Kidney (tissue), 14 donors: ENCODE results near the gene ANAPC4. TPM values are rescaled to one million over a fixed set of nuclear protein-coding genes. Genes with fewer than 3 reads are reported as not detected.

Experiments used
- DNase-seq, 5 donors: peaks; one replicate each; pipeline ENCODE4 v3.0.0-alpha.2; 2013 to 2020
- FAIRE-seq: peaks from 2 replicates; lab custom pipeline; 2012; peaks lifted over from hg19 to GRCh38; lab: Jason Lieb, UNC
- H3K27ac ChIP-seq, 2 donors: one replicate each; pipeline ENCODE4 v1.7.0; 2013; ENCODE audit warnings: low read depth in 2 of 2, low read length in 2 of 2, inconsistent platforms in 1 of 2
- H3K27me3 ChIP-seq: one replicate; pipeline ENCODE4 v1.7.1; 2013; ENCODE audit warnings: low read length, inconsistent platforms; ENCODE audit not compliant: control insufficient read depth, insufficient read depth
- H3K36me3 ChIP-seq, 3 donors: one replicate each; pipeline versions ENCODE4 v1.7.0 to v1.7.1; 2013; ENCODE audit warnings: low read length in 3 of 3, control low read depth in 1 of 3, inconsistent platforms in 1 of 3; ENCODE audit not compliant: insufficient read depth in 3 of 3, control insufficient read depth in 2 of 3
- H3K4me1 ChIP-seq, 3 donors: one replicate each; pipeline versions ENCODE4 v1.7.0 to v1.7.1; 2013; ENCODE audit warnings: low read length in 3 of 3, inconsistent platforms in 1 of 3, low read depth in 1 of 3; ENCODE audit not compliant: control insufficient read depth in 2 of 3, insufficient read depth in 2 of 3
- H3K4me3 ChIP-seq, 3 donors: one replicate each; pipeline versions ENCODE4 v1.7.0 to v1.8.1; 2013; ENCODE audit warnings: low read length in 3 of 3, control low read depth in 1 of 3, inconsistent platforms in 1 of 3
- H3K9ac ChIP-seq, 3 donors: one replicate each; pipeline versions ENCODE4 v1.7.0 to v1.7.1; 2013; ENCODE audit warnings: low read length in 3 of 3, control low read depth in 1 of 3, inconsistent platforms in 1 of 3
- H3K9me3 ChIP-seq, 3 donors: one replicate each; pipeline versions ENCODE4 v1.7.0 to v1.7.1; 2013; ENCODE audit warnings: low read length in 3 of 3, control low read depth in 1 of 3, inconsistent platforms in 1 of 3; ENCODE audit not compliant: control insufficient read depth in 2 of 3, insufficient read depth in 1 of 3
- CTCF ChIP-seq: IDR thresholded peaks from 3 replicates; pipeline ENCODE4 v1.5.1; 2012; ENCODE audit warnings: mild to moderate bottlenecking, moderate library complexity, borderline replicate concordance; ENCODE audit not compliant: insufficient read depth; ENCODE audit errors: extremely low read depth
- intact Hi-C: fragments of 100-400 bp; cut with DNase I; formaldehyde crosslinking; loops from one replicate; pipeline ENCODE4 v1.11.1; 2022
- polyA plus RNA-seq: library from polyadenylated mRNA; stranded (reverse); fragments of 350-450 nt; fragmentation: Illumina TruSeq; extraction: RNeasy Lipid Tissue Mini Kit (QIAGEN cat#74804); gene quantifications from one replicate; pipeline ENCODE4 v1.2.3, GENCODE V29; 2014; ENCODE audit warnings: low read depth, low replicate concordance; ENCODE audit not compliant: insufficient read depth
- total RNA-seq: library from RNA; stranded (reverse); fragmentation: NEBNext Ultra II Directional; extraction: Animal tissue kit (Norgen Biotek cat#: 25700); gene quantifications from one replicate; pipeline ENCODE4 v1.2.1, GENCODE V29; 2021
- donor health status: control.
- donor health status: control.
- donor health status: control.
- donor health status: control.
- donor health status: control.
- donor health status: DM: yes; HTN: yes; CAD: no.
- donor health status: Normal renal cell carcinoma (clear cell type).

ANAPC4 gene
- total and polyA plus RNA-seq, 2 donors from 2014 or later: 16.6 to 28.4 TPM

- DNase-seq: no peak
- intact Hi-C loops: no loop called here
- Histone ChIP-seq H3K36me3 (peaks cover 0 to 3% (median 3%) of the 10 kb centered on the region in 3 donors), H3K27me3 (no peaks in the 10 kb centered on the region), H3K27ac (no peak overlapping the region), H3K9me3 (peaks cover 0 to 2% (median 0%) of the 10 kb centered on the region in 3 donors), H3K4me3 (peak overlapping the region in 2 of 3 donors; percentile 80 to 91), H3K4me1 (peaks cover 0 to 15% (median 10%) of the 10 kb centered on the region in 3 donors), H3K9ac (no peak overlapping the region)
- no peak for TF ChIP-seq CTCF
- no peak for FAIRE-seq
Measured at GRCh38 chr4:25378437-25378743, 1.3 kb downstream of the ANAPC4 start.

GRCh38 chr4:25379591-25379990, 2.5 kb downstream of the ANAPC4 start:
- DNase-seq (no peak), FAIRE-seq (no peak)
- H3K27me3 ChIP-seq: no peaks in the 10 kb centered on the region
- H3K4me3 ChIP-seq: no peak overlapping the region
- H3K9ac ChIP-seq: no peak overlapping the region
- H3K4me1 ChIP-seq: peaks cover 0 to 15% (median 10%) of the 10 kb centered on the region in 3 donors
- H3K9me3 ChIP-seq: peaks cover 0 to 2% (median 0%) of the 10 kb centered on the region in 3 donors
- H3K36me3 ChIP-seq: peaks cover 0 to 10% (median 8%) of the 10 kb centered on the region in 3 donors
- no peak overlapping the region for H3K27ac ChIP-seq
- TF ChIP-seq CTCF: no peak
- intact Hi-C loops: no loop called here

GRCh38 chr4:25383647-25384046, 6.6 kb downstream of the ANAPC4 start:
- H3K4me3 ChIP-seq: no peak overlapping the region
- H3K36me3 ChIP-seq: peaks cover 0 to 18% (median 11%) of the 10 kb centered on the region in 3 donors
- no peak overlapping the region for H3K27ac ChIP-seq
- no peak for TF ChIP-seq CTCF
- peaks cover 0 to 5% (median 4%) of the 10 kb centered on the region in 3 donors for H3K4me1 ChIP-seq
- H3K9me3 ChIP-seq: peaks cover 0 to 2% (median 0%) of the 10 kb centered on the region in 3 donors
- no peak overlapping the region for H3K9ac ChIP-seq
- no peaks in the 10 kb centered on the region for H3K27me3 ChIP-seq
- FAIRE-seq: no peak
- intact Hi-C loops: no loop called here
- no peak for DNase-seq

- TF ChIP-seq CTCF: no peak
- Histone ChIP-seq H3K27me3 (no peaks in the 10 kb centered on the region), H3K9ac (no peak overlapping the region), H3K36me3 (peaks cover 5 to 31% (median 12%) of the 10 kb centered on the region in 3 donors), H3K9me3 (no peaks in the 10 kb centered on the region), H3K4me1 (no peaks in the 10 kb centered on the region), H3K27ac (no peak overlapping the region), H3K4me3 (no peak overlapping the region)
- intact Hi-C loops: no loop called here
- FAIRE-seq: no peak
- no peak for DNase-seq
Measured at GRCh38 chr4:25386926-25387325, 9.9 kb downstream of the ANAPC4 start.
